Naive thymus-derived CD4-positive, alpha-beta T cell (primary cell): Measurements from ENCODE around the gene SLC6A7. TPM values are rescaled to one million over a fixed set of nuclear protein-coding genes. Genes with fewer than 3 reads are reported as not detected.

Experiments used
- ATAC-seq: fragments of 150-1000 bp; cut with Tn5 transposase; 2 replicates; pipeline ENCODE4 v1.10.0; 2021; ENCODE audit warnings: mild to moderate bottlenecking, moderate library complexity
- CTCF ChIA-PET: fragments of 350-600 bp; sonication (Branson Sonifier 250); formaldehyde crosslinking; loops from one replicate; lab custom pipeline; 2021; ENCODE audit warnings: antibody characterized with exemption; lab: Charles Lee
- POLR2A ChIA-PET: fragments of 350-600 bp; sonication (Branson Sonifier 250); formaldehyde crosslinking; loops from one replicate; lab custom pipeline; 2021; ENCODE audit warnings: antibody characterized with exemption, inconsistent platforms; lab: Charles Lee
- DNase-seq, 9 donors: peaks; one replicate each; pipeline versions ENCODE4 v3.0.0 to v3.0.0-alpha.2; 2020 to 2022; ENCODE audit warnings: mixed read lengths in 1 of 9
- H3K27ac ChIP-seq: one replicate; pipeline ENCODE4 v1.7.0; 2013; ENCODE audit warnings: mild to moderate bottlenecking, low read depth, low read length, moderate library complexity
- H3K27me3 ChIP-seq, 2 donors: one replicate each; pipeline ENCODE4 v1.7.0; 2013; ENCODE audit warnings: low read length in 2 of 2, mild to moderate bottlenecking in 2 of 2, moderate library complexity in 2 of 2; ENCODE audit not compliant: control insufficient read depth in 2 of 2, insufficient read depth in 2 of 2
- H3K36me3 ChIP-seq, 3 experiments: 1 replicate in 2 of 3; 2 replicates in 1 of 3; pipeline ENCODE4 v1.7.0; 2013; ENCODE audit warnings: low read length in 3 of 3, mild to moderate bottlenecking in 3 of 3, moderate library complexity in 1 of 3; ENCODE audit not compliant: insufficient read depth in 3 of 3, control insufficient read depth in 2 of 3
- H3K4me1 ChIP-seq, 2 donors: one replicate each; pipeline ENCODE4 v1.7.0; 2013; ENCODE audit warnings: low read length in 2 of 2, mild to moderate bottlenecking in 2 of 2, moderate library complexity in 1 of 2; ENCODE audit not compliant: control insufficient read depth in 2 of 2, insufficient read depth in 2 of 2
- H3K4me3 ChIP-seq: 2 replicates; pipeline ENCODE4 v1.7.0; 2013; ENCODE audit warnings: mild to moderate bottlenecking, low read length
- H3K9me3 ChIP-seq, 3 experiments: 1 replicate in 2 of 3; 2 replicates in 1 of 3; pipeline ENCODE4 v1.7.0; 2013; ENCODE audit warnings: low read length in 3 of 3; ENCODE audit not compliant: control insufficient read depth in 2 of 3
- H3K27ac Mint-ChIP-seq, 9 donors: one replicate each; pipeline ENCODE4 v1.8.0; 2020 to 2022; ENCODE audit warnings: mixed read lengths in 9 of 9, mild to moderate bottlenecking in 8 of 9, moderate library complexity in 5 of 9, inconsistent platforms in 2 of 9
- H3K27me3 Mint-ChIP-seq, 5 donors: one replicate each; pipeline ENCODE4 v1.8.0; 2021 to 2022; ENCODE audit warnings: mixed read lengths in 5 of 5, mild to moderate bottlenecking in 1 of 5
- H3K36me3 Mint-ChIP-seq, 5 donors: one replicate each; pipeline ENCODE4 v1.8.0; 2020 to 2022; ENCODE audit warnings: mixed read lengths in 5 of 5, mild to moderate bottlenecking in 3 of 5, inconsistent platforms in 1 of 5
- H3K4me1 Mint-ChIP-seq, 7 donors: one replicate each; pipeline ENCODE4 v1.8.0; 2020 to 2022; ENCODE audit warnings: mixed read lengths in 7 of 7, mild to moderate bottlenecking in 3 of 7, inconsistent platforms in 1 of 7
- H3K4me3 Mint-ChIP-seq, 10 donors: one replicate each; pipeline ENCODE4 v1.8.0; 2020 to 2022; ENCODE audit warnings: mild to moderate bottlenecking in 10 of 10, mixed read lengths in 10 of 10, moderate library complexity in 6 of 10, inconsistent platforms in 2 of 10
- H3K9me3 Mint-ChIP-seq, 11 donors: one replicate each; pipeline ENCODE4 v1.8.0; 2020 to 2022; ENCODE audit warnings: mixed read lengths in 11 of 11, mild to moderate bottlenecking in 4 of 11, inconsistent platforms in 1 of 11, moderate library complexity in 1 of 11
- intact Hi-C, 2 donors: fragments of 100-400 bp; cut with micrococcal nuclease; formaldehyde crosslinking; loops; one replicate each; pipeline ENCODE4 v1.15.1; 2023
- polyA plus RNA-seq, 2 donors: library from polyadenylated mRNA; unstranded; fragments of 300-500 nt; fragmentation: Illumina TruSeq; gene quantifications; one replicate each; pipeline ENCODE4 v1.2.3, GENCODE V29; 2021
- total RNA-seq, 6 experiments: library from RNA in 5 of 6; stranded (reverse) in 5 of 6; gene quantifications; 1 replicate in 5 of 6; 2 replicates in 1 of 6; pipeline ENCODE4 v1.2.3 and lab custom pipeline; 2021 to 2026

SLC6A7 gene
- total and polyA plus RNA-seq, 7 experiments from 2014 or later, result not detected

DNA sequence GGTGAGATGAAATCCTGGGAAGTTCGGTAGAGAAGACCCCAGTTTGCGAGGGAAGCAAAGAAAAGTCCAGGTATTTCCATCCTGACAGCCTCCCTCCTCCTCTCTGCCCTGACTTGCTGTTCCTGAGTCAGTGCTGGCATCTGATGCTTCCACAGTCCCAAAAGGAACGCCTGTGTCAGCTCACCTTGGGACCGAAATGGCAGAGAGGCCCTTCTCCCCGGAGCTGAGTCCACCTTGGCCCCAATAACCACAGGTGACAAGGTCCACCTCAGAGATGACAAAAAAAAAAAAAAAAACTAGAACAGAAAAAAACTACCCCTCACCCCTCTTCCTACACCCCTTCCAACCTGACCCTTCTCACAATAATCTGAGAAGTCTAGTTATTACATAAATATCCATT lies 31.6 kb downstream of the SLC6A7 start:
- Histone ChIP-seq H3K4me3 (no peak overlapping the region), H3K27me3 (peaks cover 0 to 2% of the 10 kb centered on the region in 2 donors), H3K4me1 (no peaks in the 10 kb centered on the region), H3K9me3 (no peaks in the 10 kb centered on the region), H3K27ac (no peak overlapping the region), H3K36me3 (no peaks in the 10 kb centered on the region)
- intact Hi-C loops, result no loop called here
- CTCF ChIA-PET, result no interaction called here
- H3K4me1 Mint-ChIP-seq, result peaks cover 0 to 3% (median 0%) of the 10 kb centered on the region in 7 donors
- POLR2A ChIA-PET, result no interaction called here
- peaks cover 0 to 1% (median 0%) of the 10 kb centered on the region in 11 donors for H3K9me3 Mint-ChIP-seq
- DNase-seq, result no peak
- H3K27me3 Mint-ChIP-seq, result peaks cover 0 to 13% (median 2%) of the 10 kb centered on the region in 5 donors
- no peak for ATAC-seq
- H3K27ac Mint-ChIP-seq, result peak overlapping the region in 1 of 9 donors; percentile 41
- no peaks in the 10 kb centered on the region for H3K36me3 Mint-ChIP-seq
- no peak overlapping the region for H3K4me3 Mint-ChIP-seq

GRCh38 chr5:150222906-150223305 lies 33.0 kb downstream of the SLC6A7 start:
- Mint-ChIP-seq H3K27me3 (peaks cover 0 to 4% (median 0%) of the 10 kb centered on the region in 5 donors), H3K36me3 (no peaks in the 10 kb centered on the region), H3K9me3 (peaks cover 0 to 1% (median 0%) of the 10 kb centered on the region in 11 donors), H3K4me1 (peaks cover 0 to 2% (median 0%) of the 10 kb centered on the region in 7 donors), H3K4me3 (no peak overlapping the region), H3K27ac (no peak overlapping the region)
- no peaks in the 10 kb centered on the region for H3K36me3 ChIP-seq
- H3K4me3 ChIP-seq, result no peak overlapping the region
- H3K4me1 ChIP-seq, result no peaks in the 10 kb centered on the region
- intact Hi-C loops, result no loop called here
- no peak for ATAC-seq
- no peak for DNase-seq
- no peak overlapping the region for H3K27ac ChIP-seq
- H3K27me3 ChIP-seq, result no peaks in the 10 kb centered on the region
- no peaks in the 10 kb centered on the region for H3K9me3 ChIP-seq
- ChIA-PET CTCF (no interaction called here), POLR2A (no interaction called here)

DNA sequence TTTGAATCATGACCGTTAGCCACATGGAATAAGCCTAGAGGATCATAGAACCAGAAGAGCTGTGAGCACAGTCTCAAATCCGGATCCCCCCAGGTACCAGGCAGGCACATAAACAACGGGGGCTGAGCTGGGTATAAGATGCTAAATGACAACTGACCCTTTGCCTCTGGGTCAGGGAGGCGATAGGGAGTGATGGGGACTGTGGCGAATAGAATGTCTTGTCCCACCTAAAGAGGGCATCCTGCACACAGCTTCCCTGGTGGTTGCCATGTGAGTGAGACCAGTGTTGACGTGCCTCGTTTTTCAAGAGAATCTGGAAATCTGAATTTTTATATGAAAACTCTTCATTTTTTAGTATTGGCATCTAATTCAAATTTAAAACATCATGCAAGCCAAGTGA lies 33.6 kb downstream of the SLC6A7 start:
- H3K4me3 Mint-ChIP-seq, result no peak overlapping the region
- H3K27ac ChIP-seq, result no peak overlapping the region
- ChIA-PET CTCF (no interaction called here), POLR2A (no interaction called here)
- peaks cover 0 to 4% (median 0%) of the 10 kb centered on the region in 5 donors for H3K27me3 Mint-ChIP-seq
- H3K4me1 ChIP-seq, result no peaks in the 10 kb centered on the region
- H3K36me3 Mint-ChIP-seq, result no peaks in the 10 kb centered on the region
- intact Hi-C loops, result no loop called here
- no peak overlapping the region for H3K27ac Mint-ChIP-seq
- H3K9me3 ChIP-seq, result no peaks in the 10 kb centered on the region
- no peak for ATAC-seq
- no peaks in the 10 kb centered on the region for H3K27me3 ChIP-seq
- no peak overlapping the region for H3K4me3 ChIP-seq
- peaks cover 0 to 1% (median 0%) of the 10 kb centered on the region in 11 donors for H3K9me3 Mint-ChIP-seq
- no peaks in the 10 kb centered on the region for H3K36me3 ChIP-seq
- no peak for DNase-seq
- no peaks in the 10 kb centered on the region for H3K4me1 Mint-ChIP-seq

GRCh38 chr5:150224483-150225027 lies 34.7 kb downstream of the SLC6A7 start:
- ChIA-PET CTCF (interaction anchor here (0.5 kb wide), 1 partner anchor 674 kb away, joined by 4 read pairs; no protein-coding TSS in a partner anchor), POLR2A (interaction anchor here (0.6 kb wide), 1 partner anchor 219 kb away, joined by 3 read pairs; no protein-coding TSS in a partner anchor)
- no peaks in the 10 kb centered on the region for H3K9me3 ChIP-seq
- peak overlapping the region in 1 of 9 donors; percentile 72 for H3K27ac Mint-ChIP-seq
- H3K27me3 ChIP-seq, result no peaks in the 10 kb centered on the region
- no peaks in the 10 kb centered on the region for H3K36me3 Mint-ChIP-seq
- no peaks in the 10 kb centered on the region for H3K36me3 ChIP-seq
- H3K4me1 ChIP-seq, result no peaks in the 10 kb centered on the region
- intact Hi-C loops, result no loop called here
- peaks cover 0 to 1% (median 0%) of the 10 kb centered on the region in 11 donors for H3K9me3 Mint-ChIP-seq
- H3K27ac ChIP-seq, result no peak overlapping the region
- peaks cover 0 to 4% (median 0%) of the 10 kb centered on the region in 5 donors for H3K27me3 Mint-ChIP-seq
- ATAC-seq (no peak), DNase-seq (no peak)
- no peak overlapping the region for H3K4me3 ChIP-seq
- no peak overlapping the region for H3K4me3 Mint-ChIP-seq
- no peaks in the 10 kb centered on the region for H3K4me1 Mint-ChIP-seq

- no peak for ATAC-seq
- Mint-ChIP-seq H3K4me1 (no peaks in the 10 kb centered on the region), H3K27me3 (no peaks in the 10 kb centered on the region), H3K9me3 (peaks cover 0 to 2% (median 0%) of the 10 kb centered on the region in 11 donors), H3K36me3 (no peaks in the 10 kb centered on the region), H3K4me3 (no peak overlapping the region), H3K27ac (no peak overlapping the region)
- intact Hi-C loops, result no loop called here
- no peaks in the 10 kb centered on the region for H3K9me3 ChIP-seq
- H3K4me3 ChIP-seq, result no peak overlapping the region
- POLR2A ChIA-PET, result no interaction called here
- H3K27ac ChIP-seq, result no peak overlapping the region
- DNase-seq, result no peak
- no peaks in the 10 kb centered on the region for H3K27me3 ChIP-seq
- H3K36me3 ChIP-seq, result no peaks in the 10 kb centered on the region
- CTCF ChIA-PET, result no interaction called here
- H3K4me1 ChIP-seq, result no peaks in the 10 kb centered on the region
Observed at GRCh38 chr5:150227036-150227435, 37.2 kb downstream of the SLC6A7 start.

DNA sequence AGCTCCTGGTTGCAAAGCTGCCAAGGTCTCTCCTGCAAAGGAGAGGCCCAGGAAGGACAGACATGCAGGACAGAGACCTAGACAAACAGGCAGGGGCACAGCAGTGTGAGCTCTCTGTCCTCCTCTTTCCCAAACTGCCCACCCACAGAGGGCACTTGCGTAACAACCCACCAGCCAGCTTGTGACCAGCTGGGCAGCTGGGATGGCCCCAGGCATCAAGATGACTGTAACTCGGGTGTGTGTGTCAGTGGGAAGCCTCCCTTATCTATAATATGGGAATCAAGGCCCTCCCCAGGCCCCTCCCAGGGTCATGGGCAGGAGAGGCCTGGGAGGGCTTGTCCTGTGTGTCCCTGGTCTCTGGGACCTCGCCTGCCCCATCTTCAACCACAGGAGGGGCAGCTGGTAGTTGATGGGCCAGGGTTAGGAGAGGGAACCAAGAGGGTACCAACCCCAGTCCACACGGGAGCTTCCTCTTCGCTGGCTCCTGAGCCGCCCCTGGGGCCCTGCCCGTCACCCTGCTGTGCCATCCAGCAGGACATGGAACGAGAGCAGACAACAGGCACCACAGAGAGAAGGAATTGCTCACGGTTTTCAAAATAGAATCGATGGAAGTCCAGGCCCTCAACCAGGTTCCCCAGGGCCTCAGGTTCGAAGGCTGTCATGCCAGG lies 37.9 kb downstream of the SLC6A7 start:
- H3K27ac ChIP-seq, result no peak overlapping the region
- H3K4me1 ChIP-seq, result no peaks in the 10 kb centered on the region
- intact Hi-C loops, result no loop called here
- Mint-ChIP-seq H3K4me1 (no peaks in the 10 kb centered on the region), H3K9me3 (peaks cover 0 to 2% (median 0%) of the 10 kb centered on the region in 11 donors), H3K27me3 (no peaks in the 10 kb centered on the region), H3K36me3 (no peaks in the 10 kb centered on the region), H3K27ac (no peak overlapping the region), H3K4me3 (no peak overlapping the region)
- DNase-seq, result no peak
- ATAC-seq, result no peak
- H3K27me3 ChIP-seq, result no peaks in the 10 kb centered on the region
- H3K4me3 ChIP-seq, result no peak overlapping the region
- no peaks in the 10 kb centered on the region for H3K36me3 ChIP-seq
- H3K9me3 ChIP-seq, result no peaks in the 10 kb centered on the region
- CTCF ChIA-PET, result no interaction called here
- POLR2A ChIA-PET, result no interaction called here

DNA sequence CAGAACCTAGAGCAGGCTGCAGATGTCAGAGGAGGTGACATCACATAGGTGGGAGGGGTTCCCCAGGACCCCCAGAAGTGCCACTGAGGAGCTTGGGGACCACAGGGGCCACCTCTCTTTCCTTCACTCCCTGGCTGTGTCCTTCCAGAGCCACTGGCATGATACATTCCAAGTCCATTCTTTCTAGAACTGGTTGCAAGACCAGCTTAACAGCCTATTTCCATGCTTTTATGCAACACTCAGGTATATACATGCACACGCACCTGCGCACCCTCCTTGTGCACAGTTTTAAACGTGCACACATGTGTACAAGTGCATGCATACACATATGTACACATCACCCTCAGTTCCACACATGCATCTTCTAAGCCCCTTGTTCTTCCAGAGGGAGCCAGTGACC lies 39.7 kb downstream of the SLC6A7 start:
- no peak for DNase-seq
- no peak overlapping the region for H3K27ac Mint-ChIP-seq
- Histone ChIP-seq H3K27ac (no peak overlapping the region), H3K4me1 (no peaks in the 10 kb centered on the region), H3K36me3 (no peaks in the 10 kb centered on the region), H3K9me3 (no peaks in the 10 kb centered on the region), H3K4me3 (no peak overlapping the region), H3K27me3 (no peaks in the 10 kb centered on the region)
- no peak for ATAC-seq
- H3K4me1 Mint-ChIP-seq, result no peaks in the 10 kb centered on the region
- ChIA-PET CTCF (no interaction called here), POLR2A (no interaction called here)
- no peak overlapping the region for H3K4me3 Mint-ChIP-seq
- H3K36me3 Mint-ChIP-seq, result no peaks in the 10 kb centered on the region
- intact Hi-C loops, result no loop called here
- peaks cover 0 to 2% (median 0%) of the 10 kb centered on the region in 11 donors for H3K9me3 Mint-ChIP-seq
- no peaks in the 10 kb centered on the region for H3K27me3 Mint-ChIP-seq
